GM18502 (cell line): ENCODE data around the gene IL16.
"Not testable (repeated sequence)": the region's sequence is repeated elsewhere in the genome, so short reads cannot be mapped to it uniquely, and the experiment has no call there.

Source experiments
- ATAC-seq: cut with Tn5 transposase; IDR thresholded peaks from one replicate; pipeline ENCODE4 v1.9.1; 2021; ENCODE audit warnings: mild to moderate bottlenecking; ENCODE audit not compliant: unreplicated experiment, poor library complexity

Gene IL16

GRCh38 chr15:81196576-81197254 is at the start of gene IL16:
TSS of gene IL16 (plus strand) at chr15:81196879. CDS start at chr15:81225400, 28,521 bp downstream.
- ATAC-seq, result no peak

- no peak for ATAC-seq
Observed at GRCh38 chr15:81151389-81151788, 45.3 kb upstream of the IL16 start.

DNA sequence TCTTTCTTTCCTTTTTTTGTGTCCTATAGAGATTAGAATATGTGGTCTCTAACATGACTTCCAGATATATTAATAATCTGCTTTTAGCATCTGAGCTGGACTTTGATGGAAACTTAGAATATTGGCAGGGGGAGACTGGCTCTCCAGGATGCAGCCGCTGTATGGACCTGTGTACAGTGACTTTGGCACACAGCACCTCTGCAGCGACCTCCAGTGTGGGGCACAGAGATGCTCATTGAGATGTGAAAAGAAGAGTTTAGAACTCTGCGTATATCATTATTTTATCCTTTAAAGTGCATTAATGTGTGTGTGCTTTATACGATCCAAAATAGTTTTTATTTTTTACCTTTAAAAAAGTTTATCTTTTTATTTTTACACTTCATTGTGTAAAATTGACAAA is 44.3 kb upstream of the IL16 start:
- no peak for ATAC-seq

GRCh38 chr15:81152799-81153198 is 43.9 kb upstream of the IL16 start:
- ATAC-seq, result no peak

- peak; percentile 53 for ATAC-seq
Observed at GRCh38 chr15:81155375-81156218, 41.1 kb upstream of the IL16 start.

- ATAC-seq, result no peak
Observed at GRCh38 chr15:81156324-81156723, 40.4 kb upstream of the IL16 start.

DNA sequence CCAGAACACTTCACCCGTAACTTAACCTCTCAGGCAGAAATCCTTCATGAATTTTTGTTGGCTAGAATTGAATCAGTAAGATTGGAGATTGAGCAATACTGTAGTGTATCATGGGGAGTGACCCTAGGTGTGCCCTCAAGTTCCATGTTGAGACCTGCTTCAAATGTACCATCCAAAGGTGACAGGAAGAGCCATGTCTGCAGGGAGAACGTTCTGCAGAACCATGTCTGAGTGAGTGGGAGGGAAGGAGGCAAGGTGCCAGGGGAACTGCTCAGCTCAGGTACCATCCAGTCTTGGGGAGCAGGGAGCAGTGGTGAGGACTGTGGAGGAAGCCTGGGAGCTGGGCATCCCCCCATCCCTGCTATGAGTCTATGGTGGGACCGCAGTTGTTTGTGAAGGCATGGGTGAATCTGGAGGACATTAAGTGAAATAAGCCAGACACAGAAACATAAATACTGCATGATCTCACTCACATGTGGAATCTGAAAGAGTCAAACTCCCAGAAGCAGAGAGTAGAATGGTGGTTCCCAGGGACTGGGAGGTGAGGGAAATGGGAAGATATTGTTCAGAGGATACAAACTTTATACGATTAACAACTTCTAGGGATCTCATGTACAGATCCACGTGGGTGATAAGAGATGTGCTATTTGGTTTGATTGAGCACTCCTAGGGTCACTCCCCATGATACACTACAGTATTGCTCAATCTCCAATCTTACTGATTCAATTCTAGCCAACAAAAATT is 39.3 kb upstream of the IL16 start:
- ATAC-seq, result no peak

DNA sequence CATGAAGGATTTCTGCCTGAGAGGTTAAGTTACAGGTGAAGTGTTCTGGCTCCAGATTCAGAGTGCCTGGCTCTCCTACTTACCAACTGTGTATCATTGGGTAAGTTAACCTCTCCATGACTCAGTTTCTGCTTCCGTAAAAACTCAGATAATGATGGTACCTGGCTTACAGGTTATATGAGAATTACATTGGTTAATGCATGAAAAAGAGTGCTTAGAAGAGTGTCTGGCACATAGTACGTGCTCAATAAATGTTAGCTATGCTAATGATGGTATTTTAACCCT is 38.8 kb upstream of the IL16 start:
- no peak for ATAC-seq

DNA sequence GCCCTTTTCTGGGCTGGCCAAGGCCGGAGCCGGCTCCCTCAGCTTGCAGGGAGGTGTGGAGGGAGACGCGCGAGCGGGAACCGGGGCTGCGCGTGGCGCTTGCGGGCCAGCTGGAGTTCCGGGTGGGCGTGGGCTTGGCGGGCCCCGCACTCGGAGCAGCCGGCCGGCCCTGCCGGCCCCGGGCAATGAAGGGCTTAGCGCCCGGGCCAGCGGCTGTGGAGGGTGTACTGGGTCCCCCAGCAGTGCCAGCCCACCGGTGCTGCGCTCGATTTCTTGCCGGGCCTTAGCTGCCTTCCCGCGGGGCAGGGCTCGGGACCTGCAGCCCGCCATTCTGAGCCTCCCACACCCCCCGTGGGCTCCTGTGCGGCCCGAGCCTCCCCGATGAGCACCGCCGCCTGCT is 38.1 kb upstream of the IL16 start:
- ATAC-seq, result not testable (repeated sequence)

GRCh38 chr15:81160312-81161159 is 36.1 kb upstream of the IL16 start:
- ATAC-seq, result no peak

- no peak for ATAC-seq
Observed at GRCh38 chr15:81161160-81161673, 35.5 kb upstream of the IL16 start.

DNA sequence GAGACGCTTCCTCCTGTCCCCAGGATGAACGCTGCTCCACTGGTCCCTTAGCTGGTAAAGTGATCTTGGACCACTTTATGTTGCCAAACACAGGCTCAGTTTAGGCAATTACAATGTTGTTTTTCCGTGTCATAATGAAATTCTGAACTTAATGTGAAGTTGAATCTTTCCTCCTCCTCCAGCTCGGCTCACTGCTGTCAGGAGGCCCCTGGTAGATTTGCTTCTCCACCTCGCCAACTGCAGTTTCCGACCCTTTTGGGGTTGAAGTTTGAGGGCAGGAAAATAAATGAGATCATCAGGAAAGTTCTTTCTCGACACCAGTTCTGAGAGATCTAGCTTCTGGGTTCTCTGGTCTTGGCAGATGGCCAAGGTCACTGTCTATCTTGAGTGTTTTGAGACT is 34.8 kb upstream of the IL16 start:
- no peak for ATAC-seq

DNA sequence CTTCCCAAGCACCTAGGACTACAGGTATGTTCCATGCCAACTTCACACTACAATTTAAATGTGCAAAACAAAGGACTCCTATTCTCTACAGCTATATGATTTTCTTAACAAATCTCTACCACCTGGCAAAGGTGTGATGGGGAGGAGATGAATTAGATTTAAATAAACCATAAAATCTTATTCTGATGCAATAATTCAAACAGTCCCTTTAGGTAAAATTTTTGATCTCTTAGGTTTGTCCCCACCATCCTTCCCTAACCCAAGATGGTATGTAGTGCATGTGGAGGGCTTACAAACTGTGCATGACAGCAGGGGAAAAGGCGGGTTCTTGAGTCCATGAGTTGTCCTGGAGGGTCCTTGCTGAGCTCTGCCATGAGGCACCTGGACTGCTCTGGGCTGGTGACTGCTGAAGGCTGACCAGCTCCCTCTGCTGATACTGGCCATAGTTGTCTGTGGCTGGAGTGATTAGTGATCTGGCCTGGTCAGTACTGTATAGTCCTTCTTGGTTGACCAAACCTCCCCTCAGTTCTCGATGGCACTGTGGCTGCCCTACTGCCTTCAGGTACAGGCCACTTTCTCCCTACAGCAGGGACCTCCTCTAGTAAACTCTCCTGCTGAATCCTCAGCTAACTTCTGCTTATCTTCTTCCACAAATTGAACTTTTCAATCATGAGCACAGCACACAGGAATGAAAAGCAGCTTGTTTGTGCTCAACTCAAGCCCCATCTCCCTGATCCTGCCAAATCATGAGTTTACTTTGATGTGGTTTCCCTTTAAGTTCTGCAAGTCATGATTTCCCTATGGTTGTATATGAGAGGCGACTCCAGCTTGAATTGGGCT is 32.5 kb upstream of the IL16 start:
- ATAC-seq, result no peak

DNA sequence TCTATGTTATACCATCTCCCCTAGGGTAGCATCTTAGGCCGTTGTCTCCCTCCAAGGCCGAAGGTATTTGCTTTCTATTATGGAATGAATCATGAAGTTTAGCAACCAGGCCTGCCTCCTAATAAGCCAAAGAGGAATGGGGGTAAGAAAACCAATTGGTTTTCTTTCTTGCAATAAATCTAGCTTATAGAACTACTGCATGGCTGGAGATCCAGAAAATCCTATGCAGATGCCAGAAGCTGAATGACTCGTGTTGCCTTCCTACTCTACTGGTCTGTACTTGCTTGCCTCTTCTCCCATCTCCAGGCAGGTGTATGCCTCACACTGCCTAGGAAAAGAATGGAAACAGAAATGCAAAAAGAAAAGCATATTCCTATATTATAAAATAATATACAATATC is 31.1 kb upstream of the IL16 start:
- ATAC-seq, result no peak

DNA sequence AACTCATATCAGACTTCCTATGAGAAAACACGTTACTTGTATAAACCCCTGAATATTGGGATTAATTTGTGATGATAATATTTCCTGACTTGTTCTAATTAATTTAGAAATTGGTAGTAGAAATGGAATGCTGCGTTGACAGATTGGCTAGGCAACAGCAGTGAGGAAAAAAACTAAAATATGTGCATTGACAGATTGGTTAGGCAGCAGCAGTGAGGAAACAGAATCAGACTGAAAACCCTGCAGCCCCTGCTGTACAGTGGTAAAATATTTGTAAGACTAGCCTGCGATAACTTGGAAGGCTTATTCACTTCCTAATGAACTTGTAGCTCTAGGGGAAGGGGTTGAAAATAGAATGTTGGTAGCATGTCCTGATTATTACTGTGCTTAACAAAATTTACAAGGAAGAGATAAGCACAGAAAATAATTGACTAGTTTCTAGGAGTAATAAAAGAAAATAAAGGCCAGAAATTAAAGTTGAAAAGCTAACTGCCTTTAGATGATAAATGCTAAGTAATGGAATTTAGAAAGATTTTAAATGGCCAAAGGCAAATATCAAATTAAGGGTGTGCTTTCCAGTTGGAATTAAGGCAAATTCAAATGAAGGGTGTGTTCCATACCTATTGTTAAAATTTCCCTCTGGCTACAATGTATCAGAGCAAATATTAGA is 29.9 kb upstream of the IL16 start:
- no peak for ATAC-seq

GRCh38 chr15:81168131-81168526 is 28.6 kb upstream of the IL16 start:
- no peak for ATAC-seq

DNA sequence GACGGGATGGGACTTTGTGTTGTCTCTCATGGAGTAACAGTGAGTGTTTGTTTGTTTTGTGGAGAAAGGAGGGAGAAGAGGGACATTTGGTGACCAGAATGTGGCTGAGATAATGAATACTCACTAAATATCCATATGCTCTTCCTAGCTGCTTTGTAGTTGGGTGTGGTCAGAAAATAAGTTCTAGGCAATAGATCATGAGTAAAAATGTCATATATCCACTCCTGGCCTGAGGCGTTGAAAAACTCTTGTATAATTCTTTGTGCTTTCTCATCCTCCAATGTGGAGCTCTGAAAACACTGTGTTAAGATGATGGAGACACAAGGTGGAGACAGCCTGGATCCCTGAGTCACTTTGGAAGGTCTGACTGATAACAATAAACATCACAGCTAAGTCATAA is 28.0 kb upstream of the IL16 start:
- ATAC-seq, result no peak

- ATAC-seq, result no peak
Observed at GRCh38 chr15:81170511-81170910, 26.2 kb upstream of the IL16 start.

GRCh38 chr15:81171286-81171685 is 25.4 kb upstream of the IL16 start:
- ATAC-seq, result no peak
